NCI-H446 (cell line): Measurements from ENCODE around the gene SH3BP4.
A peak's percentile ranks its signal among the peaks of the same experiment; 100 is the strongest.

Experiments used
- DNase-seq, 2 experiments: peaks; one replicate each; lab custom pipeline; 2025; lab: John Stamatoyannopoulos, UW

Gene SH3BP4

DNA sequence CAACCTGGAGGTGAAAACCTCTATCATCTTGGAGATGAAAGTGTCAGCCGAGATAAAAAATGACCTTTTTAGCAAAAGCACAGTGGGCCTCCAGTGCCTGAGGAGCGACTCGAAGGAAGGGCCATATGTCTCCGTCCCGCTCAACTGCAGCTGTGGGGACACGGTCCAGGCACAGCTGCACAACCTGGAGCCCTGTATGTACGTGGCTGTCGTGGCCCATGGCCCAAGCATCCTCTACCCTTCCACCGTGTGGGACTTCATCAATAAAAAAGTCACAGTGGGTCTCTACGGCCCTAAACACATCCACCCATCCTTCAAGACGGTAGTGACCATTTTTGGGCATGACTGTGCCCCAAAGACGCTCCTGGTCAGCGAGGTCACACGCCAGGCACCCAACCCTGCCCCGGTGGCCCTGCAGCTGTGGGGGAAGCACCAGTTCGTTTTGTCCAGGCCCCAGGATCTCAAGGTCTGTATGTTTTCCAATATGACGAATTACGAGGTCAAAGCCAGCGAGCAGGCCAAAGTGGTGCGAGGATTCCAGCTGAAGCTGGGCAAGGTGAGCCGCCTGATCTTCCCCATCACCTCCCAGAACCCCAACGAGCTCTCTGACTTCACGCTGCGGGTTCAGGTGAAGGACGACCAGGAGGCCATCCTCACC lies 90.2 kb downstream of the SH3BP4 start:
- DNase-seq, result no peak

DNA sequence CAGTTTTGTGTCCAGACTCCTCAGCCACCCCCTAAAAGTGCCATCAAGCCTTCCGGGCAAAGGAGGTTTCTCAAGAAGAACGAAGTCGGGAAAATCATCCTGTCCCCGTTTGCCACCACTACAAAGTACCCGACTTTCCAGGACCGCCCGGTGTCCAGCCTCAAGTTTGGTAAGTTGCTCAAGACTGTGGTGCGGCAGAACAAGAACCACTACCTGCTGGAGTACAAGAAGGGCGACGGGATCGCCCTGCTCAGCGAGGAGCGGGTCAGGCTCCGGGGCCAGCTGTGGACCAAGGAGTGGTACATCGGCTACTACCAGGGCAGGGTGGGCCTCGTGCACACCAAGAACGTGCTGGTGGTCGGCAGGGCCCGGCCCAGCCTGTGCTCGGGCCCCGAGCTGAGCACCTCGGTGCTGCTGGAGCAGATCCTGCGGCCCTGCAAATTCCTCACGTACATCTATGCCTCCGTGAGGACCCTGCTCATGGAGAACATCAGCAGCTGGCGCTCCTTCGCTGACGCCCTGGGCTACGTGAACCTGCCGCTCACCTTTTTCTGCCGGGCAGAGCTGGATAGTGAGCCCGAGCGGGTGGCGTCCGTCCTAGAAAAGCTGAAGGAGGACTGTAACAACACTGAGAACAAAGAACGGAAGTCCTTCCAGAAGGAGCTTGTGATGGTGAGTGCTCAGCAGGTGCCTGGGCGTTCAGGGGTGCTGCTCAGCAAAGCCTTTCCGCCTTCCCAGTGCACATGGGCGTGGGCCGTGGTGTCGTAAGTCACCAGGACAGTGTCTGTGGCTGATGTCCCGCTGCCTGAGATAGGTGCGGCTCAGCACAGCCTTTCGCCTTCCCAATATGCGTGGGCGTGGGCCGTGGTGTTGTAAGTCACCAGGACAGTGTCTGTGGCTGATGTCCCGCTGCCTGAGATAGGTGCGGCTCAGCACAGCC lies 91.0 kb downstream of the SH3BP4 start:
- DNase-seq, result no peak

DNA sequence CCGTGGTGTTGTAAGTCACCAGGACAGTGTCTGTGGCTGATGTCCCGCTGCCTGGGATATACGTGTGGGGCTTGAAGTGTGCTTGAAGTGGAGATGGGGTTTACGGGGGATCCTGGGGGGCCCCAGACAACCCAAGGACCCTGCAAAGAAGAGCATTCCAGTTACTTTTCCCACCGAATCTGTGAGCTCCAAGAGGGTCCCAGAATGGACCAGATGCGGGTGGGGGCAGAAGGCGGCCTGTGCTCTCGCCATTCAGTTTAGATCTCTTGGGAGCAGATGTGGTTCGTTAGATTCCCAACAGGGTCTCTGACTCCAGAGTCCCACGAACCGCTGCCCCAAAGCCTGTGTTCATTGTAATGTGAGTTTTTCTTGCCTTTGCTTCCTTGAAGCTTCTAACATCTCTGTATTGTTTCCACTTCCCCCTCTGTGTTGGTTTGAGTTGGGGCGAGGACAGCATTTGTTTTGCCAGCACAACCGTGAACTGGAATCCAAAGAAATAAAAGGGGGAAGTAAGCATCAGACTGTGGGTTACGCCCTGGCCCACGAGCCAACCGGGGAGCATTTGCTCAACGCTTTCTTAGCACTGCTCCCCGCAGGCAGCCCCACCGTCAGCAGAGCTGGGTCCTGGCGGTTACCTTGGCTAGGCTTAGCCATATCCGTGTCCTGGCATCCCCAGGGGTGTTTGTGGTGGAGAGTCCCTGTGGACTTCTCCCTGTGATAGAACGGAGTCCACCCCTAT lies 92.1 kb downstream of the SH3BP4 start:
- no peak for DNase-seq

DNA sequence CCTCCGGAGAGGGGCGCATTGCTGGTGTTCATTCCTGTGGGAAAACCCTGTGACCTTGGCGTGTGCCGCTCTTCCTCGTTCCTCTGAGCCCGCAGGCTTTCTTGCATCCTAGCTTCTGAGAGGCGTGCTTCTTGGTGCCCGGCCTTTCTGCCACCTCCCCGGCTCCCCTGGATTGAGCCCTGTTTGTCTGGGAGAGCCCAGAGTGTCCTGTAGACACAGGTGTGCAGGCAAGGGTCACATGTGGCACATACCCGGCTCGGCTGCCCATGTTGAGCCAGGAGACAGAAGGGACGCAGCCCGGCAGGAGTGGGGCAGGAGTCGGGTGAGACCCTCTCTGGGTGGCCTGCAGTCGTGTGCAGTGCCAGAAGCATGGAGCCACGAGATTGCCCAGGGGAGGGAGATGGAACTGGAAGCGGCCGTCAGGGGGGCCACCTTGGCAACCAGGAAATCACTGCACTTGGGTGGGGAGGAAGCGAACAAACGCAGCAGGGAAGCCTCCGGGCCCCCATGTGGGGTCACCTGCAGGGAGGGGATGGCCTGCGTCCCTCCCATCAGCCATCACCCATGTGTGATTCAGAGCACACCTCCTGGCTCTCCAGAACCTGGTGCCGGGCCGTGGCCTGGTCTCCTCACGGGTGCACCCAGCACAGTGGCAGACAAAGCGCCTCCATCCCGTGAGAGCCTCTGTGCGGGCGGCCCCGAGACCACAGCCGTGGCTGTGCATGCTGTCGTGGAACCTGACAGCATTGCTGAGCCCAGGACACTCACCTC lies 92.9 kb downstream of the SH3BP4 start:
- DNase-seq, result no peak

DNA sequence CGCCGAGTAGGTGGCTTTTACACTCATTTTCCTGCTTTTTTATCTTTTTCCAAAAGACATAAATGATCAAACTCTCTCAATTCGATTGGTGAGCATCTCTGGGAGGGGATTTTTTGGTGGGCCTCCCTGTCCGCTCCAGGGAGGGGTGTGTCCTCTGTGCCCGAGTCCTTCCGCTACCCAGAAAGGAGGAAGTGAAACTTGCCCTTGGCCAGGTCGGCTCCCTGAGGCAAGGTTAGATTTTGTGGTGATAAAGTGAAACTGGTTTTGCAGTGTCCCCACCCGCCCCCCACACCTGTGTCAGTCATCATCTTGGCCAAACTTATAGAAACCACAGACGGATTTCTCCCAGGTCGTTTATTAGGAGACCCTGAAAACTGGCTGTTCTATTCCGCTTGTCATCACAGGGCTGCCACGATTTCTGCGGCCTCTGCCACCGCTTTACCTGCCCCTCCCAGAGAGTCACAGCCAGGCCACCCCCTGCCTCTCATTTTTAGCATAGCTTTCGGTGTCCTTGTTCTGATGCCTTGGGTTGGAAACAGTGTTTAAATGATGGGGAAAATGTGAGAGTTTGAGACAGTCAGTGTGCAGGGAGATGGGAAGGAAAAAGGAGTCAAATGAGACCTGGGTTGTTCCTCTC lies 93.6 kb downstream of the SH3BP4 start:
- DNase-seq, result no peak

DNA sequence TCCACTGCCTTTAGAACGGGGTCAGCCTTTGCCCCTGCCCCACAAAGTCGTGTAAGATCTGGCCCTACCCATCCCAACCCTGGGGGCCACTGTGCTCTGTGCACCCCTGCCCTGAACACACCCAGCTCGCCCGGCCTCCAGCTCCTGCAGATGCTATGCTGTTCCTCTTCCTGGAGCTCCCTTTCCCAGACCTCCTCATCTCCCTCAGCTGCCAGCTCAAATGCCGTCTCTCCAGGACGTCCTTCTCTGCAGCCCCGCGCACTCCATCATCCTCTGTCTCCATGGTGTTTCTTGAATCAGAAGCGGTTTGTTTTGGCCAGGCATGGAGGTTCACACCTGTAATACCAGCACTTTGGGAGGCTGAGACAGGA lies 94.1 kb downstream of the SH3BP4 start:
- no peak for DNase-seq

DNA sequence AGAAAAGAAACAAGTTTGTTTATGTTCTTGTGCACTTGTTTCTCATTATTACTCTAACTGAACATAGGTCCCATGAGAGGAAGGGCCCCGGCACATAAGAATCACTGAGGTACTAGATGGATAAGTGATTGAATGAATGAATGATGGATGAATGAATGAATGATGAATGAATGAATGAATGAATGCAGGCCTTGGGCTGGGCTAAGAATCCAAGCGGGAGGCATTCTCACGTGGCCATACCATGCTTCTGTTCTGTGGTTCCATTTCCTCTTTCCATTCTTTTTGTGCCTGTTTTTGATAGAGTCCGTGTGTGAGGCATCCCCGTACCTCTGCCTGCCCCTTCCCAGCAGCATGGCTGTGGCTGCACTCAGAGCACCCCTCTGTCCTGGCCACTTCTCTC lies 94.8 kb downstream of the SH3BP4 start:
- DNase-seq, result no peak

DNA sequence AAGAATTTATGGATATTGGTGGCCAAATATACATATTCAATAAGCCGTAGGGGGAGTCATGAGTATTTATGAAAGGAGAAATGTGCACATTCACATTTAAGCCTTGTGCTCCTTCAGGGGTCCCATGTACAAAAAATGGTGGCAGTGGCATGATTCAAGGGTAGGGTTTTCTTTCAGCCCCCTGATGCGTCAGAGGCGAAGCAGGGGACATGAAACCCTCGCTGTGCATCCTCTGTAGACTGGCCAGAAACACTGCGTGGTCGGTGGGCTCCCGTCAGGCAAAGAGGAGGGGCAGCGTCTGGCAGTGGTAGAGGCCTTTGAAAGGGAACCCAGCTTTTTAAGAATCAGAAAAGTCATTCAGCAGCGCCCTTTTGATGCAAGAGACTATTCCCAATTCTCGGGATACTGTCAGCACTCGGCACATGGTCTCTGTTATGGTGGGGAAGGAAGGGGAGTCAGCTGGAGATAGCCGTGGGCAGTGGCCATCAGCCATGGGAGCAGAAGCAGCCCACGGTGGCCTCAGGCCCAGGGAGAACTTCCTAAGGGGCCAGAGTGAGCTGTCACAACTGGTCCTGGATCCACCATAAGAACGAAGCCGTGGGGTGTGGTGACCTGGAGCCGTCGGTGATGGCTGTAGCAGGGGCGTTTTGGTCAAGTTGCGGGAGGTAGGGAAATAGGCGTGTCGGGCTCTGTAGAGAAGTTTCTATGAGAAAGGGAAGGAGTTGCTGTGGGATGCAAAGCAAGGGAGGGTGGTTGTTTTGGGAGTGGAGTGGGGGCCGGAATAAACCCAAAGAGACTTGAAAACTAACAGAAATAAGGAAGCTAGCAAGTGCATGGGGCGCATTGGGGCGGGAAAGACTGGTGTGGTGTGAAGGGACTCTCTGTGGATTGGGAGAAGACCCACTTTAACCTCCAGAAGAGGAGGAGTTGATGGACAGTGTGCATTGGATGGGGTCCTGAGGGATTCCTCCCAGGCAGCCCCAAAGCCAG lies 95.6 kb downstream of the SH3BP4 start:
- DNase-seq, result no peak

DNA sequence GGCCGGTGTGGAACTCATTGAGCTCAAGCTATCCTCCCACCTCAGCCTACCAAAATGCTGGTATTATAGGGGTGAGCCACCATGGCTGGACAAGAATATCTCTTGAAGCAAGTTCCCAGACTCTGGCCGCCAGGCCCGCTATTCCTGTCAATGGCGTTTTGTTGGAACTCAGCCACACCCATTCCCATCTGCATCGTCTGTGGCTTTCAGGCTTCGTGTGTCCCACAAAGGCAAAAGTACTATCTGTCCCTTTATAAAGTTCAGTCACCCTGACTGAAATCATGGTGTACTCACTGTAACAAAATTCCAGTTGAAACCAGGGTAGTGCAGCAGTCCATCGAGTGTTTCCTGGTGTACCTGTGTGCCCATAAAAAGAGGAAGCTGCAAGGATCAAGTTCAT lies 96.7 kb downstream of the SH3BP4 start:
- no peak for DNase-seq

DNA sequence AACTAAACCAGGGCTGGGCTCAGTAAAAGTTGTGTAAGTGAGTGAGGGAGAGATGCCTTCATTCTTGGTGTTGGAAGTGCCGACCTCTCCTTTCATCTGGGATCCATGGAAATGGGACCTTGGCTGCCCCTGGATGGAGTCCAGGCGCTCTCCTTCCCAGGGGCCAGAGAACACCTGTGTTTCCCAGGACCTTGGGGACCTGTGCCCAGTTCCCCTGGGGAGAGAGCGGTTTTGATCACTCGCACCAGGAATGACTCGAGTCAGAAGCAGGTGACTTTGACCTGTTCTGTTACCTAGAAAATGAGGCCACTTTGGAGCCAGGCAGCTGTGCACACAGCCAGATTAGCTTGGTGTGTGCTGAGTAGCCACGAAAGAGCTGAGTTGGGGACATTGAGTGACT lies 97.3 kb downstream of the SH3BP4 start:
- DNase-seq, result no peak

DNA sequence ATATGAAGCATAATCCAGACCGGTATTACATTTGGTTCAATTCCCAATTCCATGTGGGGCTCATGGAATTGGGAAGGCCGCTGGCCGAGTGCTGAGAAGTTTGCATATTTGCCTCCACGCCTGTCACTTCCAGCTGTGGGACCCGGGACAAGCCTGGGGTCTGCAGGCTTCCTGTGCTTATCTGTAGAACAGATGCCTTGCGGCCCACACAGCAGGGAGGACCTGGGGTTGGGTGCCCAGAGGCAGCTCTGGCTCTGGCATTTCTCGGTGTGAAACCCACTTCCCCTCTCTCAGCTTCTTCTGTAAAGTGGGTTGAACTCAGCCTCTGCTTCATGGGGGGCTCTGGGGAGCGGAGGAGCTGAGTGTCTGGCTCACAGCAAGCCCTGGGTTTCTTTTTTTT lies 97.9 kb downstream of the SH3BP4 start:
- DNase-seq, result no peak

DNA sequence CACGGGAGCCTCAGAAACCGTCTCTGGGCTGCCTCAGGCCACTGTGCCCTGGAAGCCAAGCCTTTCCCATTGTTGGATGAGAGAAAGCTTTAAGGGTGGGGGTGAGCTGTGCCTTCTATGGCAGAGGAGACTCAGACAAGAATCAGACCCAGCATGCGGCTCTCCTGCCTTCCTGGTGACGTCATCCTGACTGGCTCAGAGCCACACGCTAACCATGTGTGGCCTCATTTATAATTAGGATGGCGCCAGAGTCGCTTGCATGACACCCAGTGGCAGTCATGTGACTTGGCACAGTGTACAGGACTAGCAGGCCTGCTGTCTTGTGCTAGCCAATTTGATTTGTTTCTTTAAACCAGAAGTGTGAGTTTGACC lies 99.1 kb downstream of the SH3BP4 start:
- peak; percentile 97 to 98 for DNase-seq

DNA sequence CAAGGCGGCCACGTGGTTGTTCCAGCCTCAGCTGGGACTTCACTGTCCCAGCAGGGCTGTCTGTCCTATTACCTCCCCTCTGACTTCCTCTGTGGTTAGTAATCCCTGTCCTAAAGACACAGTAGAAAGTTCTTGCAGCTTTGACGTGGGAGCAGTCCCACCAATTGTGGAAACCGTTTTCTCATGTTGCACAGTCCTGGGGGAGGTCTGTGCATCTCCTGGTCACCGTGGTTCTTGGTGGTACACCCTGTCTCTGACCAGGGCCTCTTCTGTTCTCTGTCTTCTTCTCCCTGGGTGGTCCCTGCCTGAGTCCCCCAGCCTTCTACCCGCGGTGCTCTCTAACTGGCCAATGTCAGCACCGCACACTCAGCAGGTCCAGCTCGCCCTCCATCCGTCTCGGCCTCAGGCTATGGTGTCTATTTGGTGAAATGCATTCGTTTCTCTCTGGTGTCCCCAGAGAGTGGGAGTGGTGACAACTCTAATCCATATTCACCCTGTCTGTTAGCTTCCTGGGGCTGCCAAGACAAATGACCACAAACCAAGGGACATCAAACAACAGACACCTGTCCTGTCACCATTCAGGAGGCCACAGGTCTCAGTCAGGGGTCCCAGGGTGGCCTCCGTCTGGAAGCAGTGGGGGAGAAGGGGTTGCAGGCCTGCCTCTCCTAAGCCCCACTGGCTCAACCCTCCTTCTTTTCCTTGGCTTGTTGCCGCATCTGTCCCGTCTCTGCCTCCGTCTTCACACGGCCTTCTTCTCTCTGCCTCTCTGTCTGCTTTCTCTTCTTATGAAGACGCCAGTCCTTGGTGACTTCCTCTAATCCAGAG lies 99.8 kb downstream of the SH3BP4 start:
- no peak for DNase-seq

DNA sequence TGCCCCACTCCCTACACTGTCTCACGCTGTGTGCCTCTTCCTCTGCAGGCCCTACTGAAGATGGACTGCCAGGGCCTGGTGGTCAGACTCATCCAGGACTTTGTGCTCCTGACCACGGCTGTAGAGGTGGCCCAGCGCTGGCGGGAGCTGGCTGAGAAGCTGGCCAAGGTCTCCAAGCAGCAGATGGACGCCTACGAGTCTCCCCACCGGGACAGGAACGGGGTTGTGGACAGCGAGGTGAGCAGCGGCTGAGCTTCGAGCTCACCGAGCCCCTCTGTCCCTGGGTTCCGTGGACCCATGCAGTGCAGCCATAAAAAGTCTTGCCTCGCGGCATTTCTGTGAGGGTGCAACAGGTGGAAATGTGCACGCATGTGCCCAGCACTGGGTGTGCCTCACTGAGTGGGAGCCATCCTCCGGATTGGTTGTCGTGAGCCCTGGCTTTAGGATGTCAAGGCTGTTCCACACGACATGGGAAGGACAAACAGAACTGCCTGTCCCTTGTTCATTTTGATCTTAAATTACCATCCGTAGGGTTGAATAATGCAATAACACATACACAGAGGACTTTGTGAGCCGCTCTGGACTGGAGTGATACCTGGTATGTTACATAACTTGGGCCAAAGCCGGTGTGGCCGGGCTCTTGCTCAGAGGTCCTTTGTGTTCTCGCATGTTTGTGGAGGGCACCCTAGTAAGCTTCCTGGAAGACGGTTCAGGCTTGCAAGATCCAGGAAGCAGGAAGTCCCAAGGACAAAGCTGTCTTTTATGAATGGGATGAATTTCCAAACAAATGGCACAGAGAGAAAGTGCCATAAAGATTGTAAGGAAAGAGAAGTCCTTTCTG lies 100.9 kb downstream of the SH3BP4 start:
- DNase-seq, result no peak

DNA sequence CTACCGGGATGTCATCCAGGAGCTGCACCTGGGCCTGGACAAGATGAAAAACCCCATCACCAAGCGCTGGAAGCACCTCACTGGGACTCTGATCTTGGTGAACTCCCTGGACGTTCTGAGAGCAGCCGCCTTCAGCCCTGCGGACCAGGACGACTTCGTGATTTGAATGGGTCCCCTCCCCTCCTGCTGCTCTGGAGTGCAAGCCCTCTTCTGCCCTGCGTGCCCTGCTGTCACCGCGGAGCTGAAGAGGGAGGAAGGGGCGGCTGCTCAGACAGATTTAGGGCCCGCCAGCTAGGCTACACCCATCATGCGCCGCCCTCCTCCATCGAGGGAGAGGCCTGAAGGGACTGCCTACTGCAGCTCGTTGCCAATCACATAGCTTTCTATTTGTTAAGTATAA lies 101.8 kb downstream of the SH3BP4 start:
- no peak for DNase-seq

DNA sequence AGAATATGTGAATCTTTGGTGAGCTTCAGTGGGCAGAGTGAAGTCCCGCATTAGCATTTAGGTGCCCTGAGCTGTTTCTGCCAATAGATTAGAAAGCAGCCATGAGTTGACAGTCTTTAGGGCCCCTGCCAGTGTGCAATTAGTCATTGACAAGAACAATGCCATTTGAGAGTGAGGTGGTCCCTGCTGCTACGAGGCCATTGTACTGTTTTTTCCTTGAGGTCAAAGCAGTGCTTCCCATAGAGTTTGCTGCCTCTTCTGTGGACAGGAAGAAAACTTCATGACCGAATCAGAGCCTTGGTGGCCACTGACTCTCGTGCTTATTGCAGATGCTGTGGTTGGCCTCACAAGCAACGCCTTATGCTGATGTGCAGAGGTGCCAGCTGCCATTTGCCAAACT lies 102.7 kb downstream of the SH3BP4 start:
- DNase-seq, result no peak

DNA sequence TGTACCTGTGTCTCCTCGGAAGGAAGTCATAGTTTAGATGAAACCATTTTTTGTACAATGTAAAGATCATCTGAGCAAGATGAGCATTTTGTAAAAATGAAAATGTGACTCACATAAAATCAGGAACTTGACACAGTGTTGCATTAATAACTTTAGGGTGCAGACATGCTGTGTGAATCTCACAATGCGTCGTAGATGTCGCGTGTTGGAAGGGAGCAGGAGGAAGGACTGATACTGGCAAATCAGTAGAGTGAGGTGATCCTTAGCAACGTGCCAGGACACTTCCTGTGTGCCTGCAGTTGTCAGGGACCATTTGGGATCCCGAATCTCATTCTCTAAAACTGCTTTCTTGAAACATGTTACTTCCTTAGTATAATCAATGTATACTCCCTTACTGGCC lies 103.1 kb downstream of the SH3BP4 start:
- DNase-seq, result no peak

DNA sequence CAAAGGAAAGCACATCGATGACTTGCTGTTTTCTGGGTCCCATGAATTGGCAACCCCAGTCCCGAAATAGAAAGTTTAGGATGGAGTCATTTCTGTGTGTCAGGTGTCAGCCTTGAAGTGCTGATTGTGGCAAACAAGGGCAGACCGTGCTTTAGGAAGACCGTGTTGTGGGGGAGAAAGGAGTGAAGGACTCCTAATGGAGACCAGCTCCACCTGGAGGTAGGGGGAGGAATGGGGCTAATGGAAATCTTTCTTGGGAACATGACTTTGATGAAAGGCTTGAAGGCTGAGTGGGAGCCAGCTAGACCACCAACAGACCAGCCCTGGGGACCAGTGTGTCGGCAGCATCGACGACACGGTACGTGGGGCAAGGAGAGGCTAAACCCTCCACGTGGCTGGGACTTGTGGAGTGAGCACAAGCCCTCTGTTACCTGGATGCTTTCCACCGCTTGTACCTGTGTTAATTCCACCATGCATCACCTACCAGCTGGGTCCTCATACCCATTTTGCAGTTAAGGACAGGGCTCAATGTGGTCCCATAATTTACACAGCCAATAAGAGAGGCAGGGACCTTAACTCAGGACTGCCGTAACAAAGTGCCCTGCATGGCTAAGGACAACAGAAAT lies 104.2 kb downstream of the SH3BP4 start:
- peak in 1 of 2 experiments; percentile 24 for DNase-seq
